SK-N-SH (cell line): ENCODE data around the gene COL4A2.

ENCODE experiments used
- CTCF ChIP-seq: fragments of 200-600 bp; sonication (generic); IDR thresholded peaks from 2 replicates; pipeline ENCODE4 v1.6.1; 2017; ENCODE audit warnings: antibody characterized with exemption, mild to moderate bottlenecking, moderate library complexity
- EZH2phosphoT487 ChIP-seq: fragments of 200-600 bp; sonication (generic); IDR thresholded peaks from 2 replicates; pipeline ENCODE4 v1.6.1; 2017; ENCODE audit warnings: low read depth, mixed run types, mild to moderate bottlenecking, antibody characterized with exemption, moderate library complexity, borderline replicate concordance
- GABPA ChIP-seq: IDR thresholded peaks from 2 replicates; pipeline ENCODE4 v1.4.0; 2012; ENCODE audit warnings: low read depth, mild to moderate bottlenecking
- MAX ChIP-seq: IDR thresholded peaks from 2 replicates; pipeline ENCODE4 v1.4.0; 2012; ENCODE audit warnings: low read depth
- POLR2AphosphoS5 ChIP-seq: IDR thresholded peaks from 2 replicates; pipeline ENCODE4 v1.6.1; 2012; ENCODE audit warnings: low read depth, low read length
- RCOR1 ChIP-seq: fragments of 150-350 bp; IDR thresholded peaks from 2 replicates; pipeline ENCODE4 v1.6.1; 2017; ENCODE audit warnings: antibody characterized with exemption, low read length
- TCF12 ChIP-seq: IDR thresholded peaks from 2 replicates; pipeline ENCODE4 v1.4.0; 2012

- TF ChIP-seq CTCF (no peak), EZH2phosphoT487 (no peak), MAX (no peak), POLR2AphosphoS5 (no peak), TCF12 (no peak), RCOR1 (no peak), GABPA (no peak)
Measured at GRCh38 chr13:110555601-110556223, 248.6 kb downstream of the COL4A2 start.
